ENCODE data around the gene FAM117B.
"Not testable (repeated sequence)": the region's sequence is repeated elsewhere in the genome, so short reads cannot be mapped to it uniquely, and the experiment has no call there.

FAM117B gene

GRCh38 chr2:202700075-202700901, 65.5 kb downstream of the FAM117B start:
- H3K9me3 ChIP-seq (ENCODE audit: low read depth, low read length), result no peaks in the 10 kb centered on the region
- DNase-seq (ENCODE audit: low read depth, low spot score), result no peak
- no peak overlapping the region for H3K27ac ChIP-seq
- H3K9ac ChIP-seq (ENCODE audit: insufficient read length), result no peak overlapping the region
- H3K4me3 ChIP-seq, result no peak overlapping the region
- no peak for TF ChIP-seq EZH2 (IDR thresholded peaks at IDR 0.05)
- no peak for TF ChIP-seq POLR2AphosphoS5 (IDR thresholded peaks at IDR 0.05; ENCODE audit: borderline replicate concordance, low read depth, low read length)
- TF ChIP-seq FOXP2 (optimal IDR thresholded peaks at IDR 0.05; ENCODE audit: control extremely low read depth, extremely low read length, insufficient read depth), result no peak
- peaks cover 23% of the 10 kb centered on the region; the same call in 1 of the 2 replicates for H3K36me3 ChIP-seq (ENCODE audit: insufficient read depth, low read length)

GRCh38 chr2:202703091-202703490, 68.3 kb downstream of the FAM117B start:
- Histone ChIP-seq H3K27ac (no peak overlapping the region), H3K9me3 (ENCODE audit: low read depth, low read length) (no peaks in the 10 kb centered on the region), H3K36me3 (ENCODE audit: insufficient read depth, low read length) (peaks cover 7% of the 10 kb centered on the region; the same call in 1 of the 2 replicates), H3K9ac (ENCODE audit: insufficient read length) (no peak overlapping the region), H3K4me3 (no peak overlapping the region)
- DNase-seq (ENCODE audit: low read depth, low spot score), result no peak
- TF ChIP-seq EZH2 (IDR thresholded peaks at IDR 0.05), result no peak
- TF ChIP-seq FOXP2 (optimal IDR thresholded peaks at IDR 0.05; ENCODE audit: control extremely low read depth, extremely low read length, insufficient read depth), result no peak
- no peak for TF ChIP-seq POLR2AphosphoS5 (IDR thresholded peaks at IDR 0.05; ENCODE audit: borderline replicate concordance, low read depth, low read length)

GRCh38 chr2:202704248-202704647, 69.5 kb downstream of the FAM117B start:
- H3K9me3 ChIP-seq (ENCODE audit: low read depth, low read length), result no peaks in the 10 kb centered on the region
- no peak overlapping the region for H3K4me3 ChIP-seq
- 0 out of 2 replicates have a peak, but pooled peaks cover 5% of the 10 kb centered on the region for H3K36me3 ChIP-seq (ENCODE audit: insufficient read depth, low read length)
- no peak for DNase-seq (ENCODE audit: low read depth, low spot score)
- H3K9ac ChIP-seq (ENCODE audit: insufficient read length), result no peak overlapping the region
- TF ChIP-seq POLR2AphosphoS5 (IDR thresholded peaks at IDR 0.05; ENCODE audit: borderline replicate concordance, low read depth, low read length) (no peak), FOXP2 (optimal IDR thresholded peaks at IDR 0.05; ENCODE audit: control extremely low read depth, extremely low read length, insufficient read depth) (no peak), EZH2 (IDR thresholded peaks at IDR 0.05) (no peak)
- H3K27ac ChIP-seq, result no peak overlapping the region

GRCh38 chr2:202705446-202706020, 70.8 kb downstream of the FAM117B start:
- DNase-seq (ENCODE audit: low read depth, low spot score), result no peak
- Histone ChIP-seq H3K27ac (no peak overlapping the region), H3K9ac (ENCODE audit: insufficient read length) (no peak overlapping the region), H3K36me3 (ENCODE audit: insufficient read depth, low read length) (no peaks in the 10 kb centered on the region), H3K4me3 (no peak overlapping the region), H3K9me3 (ENCODE audit: low read depth, low read length) (no peaks in the 10 kb centered on the region)
- no peak for TF ChIP-seq EZH2 (IDR thresholded peaks at IDR 0.05)
- no peak for TF ChIP-seq FOXP2 (optimal IDR thresholded peaks at IDR 0.05; ENCODE audit: control extremely low read depth, extremely low read length, insufficient read depth)
- no peak for TF ChIP-seq POLR2AphosphoS5 (IDR thresholded peaks at IDR 0.05; ENCODE audit: borderline replicate concordance, low read depth, low read length)

GRCh38 chr2:202714971-202715935, 80.5 kb downstream of the FAM117B start:
- H3K9me3 ChIP-seq (ENCODE audit: low read depth, low read length), result peaks cover 13% of the 10 kb centered on the region

GRCh38 chr2:202716114-202716718, 81.4 kb downstream of the FAM117B start:
- peaks cover 12% of the 10 kb centered on the region for H3K9me3 ChIP-seq (ENCODE audit: low read depth, low read length)
- no peak overlapping the region for H3K27ac ChIP-seq
- DNase-seq (ENCODE audit: low read depth, low spot score), result no peak
- no peak for TF ChIP-seq FOXP2 (optimal IDR thresholded peaks at IDR 0.05; ENCODE audit: control extremely low read depth, extremely low read length, insufficient read depth)
- TF ChIP-seq EZH2 (IDR thresholded peaks at IDR 0.05), result no peak
- no peak for TF ChIP-seq POLR2AphosphoS5 (IDR thresholded peaks at IDR 0.05; ENCODE audit: borderline replicate concordance, low read depth, low read length)
- no peak overlapping the region for H3K9ac ChIP-seq (ENCODE audit: insufficient read length)
- no peaks in the 10 kb centered on the region for H3K36me3 ChIP-seq (ENCODE audit: insufficient read depth, low read length)
- no peak overlapping the region for H3K4me3 ChIP-seq

More at GRCh38 chr2:202714971-202715935, 80.5 kb downstream of the FAM117B start:
- not testable (repeated sequence) for H3K4me3 ChIP-seq; H3K36me3 ChIP-seq (ENCODE audit: insufficient read depth, low read length); DNase-seq (ENCODE audit: low read depth, low spot score); H3K9ac ChIP-seq (ENCODE audit: insufficient read length); H3K27ac ChIP-seq

GRCh38 chr2:202716953-202717597, 82.3 kb downstream of the FAM117B start:
- Histone ChIP-seq H3K9me3 (ENCODE audit: low read depth, low read length) (peaks cover 7% of the 10 kb centered on the region), H3K27ac (no peak overlapping the region), H3K4me3 (no peak overlapping the region), H3K9ac (ENCODE audit: insufficient read length) (no peak overlapping the region), H3K36me3 (ENCODE audit: insufficient read depth, low read length) (no peaks in the 10 kb centered on the region)
- TF ChIP-seq EZH2 (IDR thresholded peaks at IDR 0.05), result no peak
- no peak for TF ChIP-seq POLR2AphosphoS5 (IDR thresholded peaks at IDR 0.05; ENCODE audit: borderline replicate concordance, low read depth, low read length)
- no peak for TF ChIP-seq FOXP2 (optimal IDR thresholded peaks at IDR 0.05; ENCODE audit: control extremely low read depth, extremely low read length, insufficient read depth)
- no peak for DNase-seq (ENCODE audit: low read depth, low spot score)

Data from SK-N-MC (cell line).